Neural cell (in vitro differentiated cells): ENCODE results near the gene POFUT1.

ENCODE experiments used
- EP300 ChIP-seq: fragments of 450-650 bp; conservative IDR thresholded peaks from 2 replicates; pipeline ENCODE4 v1.6.1; 2014; ENCODE audit warnings: antibody characterized with exemption, mild to moderate bottlenecking, moderate library complexity; ENCODE audit not compliant: poor library complexity, severe bottlenecking
- EZH2 ChIP-seq: fragments of 200-600, 300-800 bp; shearing (Covaris generic), sonication (generic); IDR thresholded peaks from 2 replicates; pipeline ENCODE4 v1.6.1; 2014; ENCODE audit warnings: antibody characterized with exemption, low read length, borderline replicate concordance, mild to moderate bottlenecking; ENCODE audit not compliant: insufficient read depth, poor library complexity, severe bottlenecking
- MXI1 ChIP-seq: fragments of 450-650 bp; conservative IDR thresholded peaks from 2 replicates; pipeline ENCODE4 v1.6.1; 2014; ENCODE audit warnings: antibody characterized with exemption, mild to moderate bottlenecking; ENCODE audit not compliant: poor library complexity, severe bottlenecking
- POLR2AphosphoS5 ChIP-seq: IDR thresholded peaks from 2 replicates; pipeline ENCODE4 v1.6.1; 2012
- RAD21 ChIP-seq: fragments of 450-650 bp; conservative IDR thresholded peaks from 2 replicates; pipeline ENCODE4 v1.6.1; 2014; ENCODE audit warnings: antibody characterized with exemption, mild to moderate bottlenecking, moderate library complexity
- SMC3 ChIP-seq: fragments of 450-650 bp; conservative IDR thresholded peaks from 2 replicates; pipeline ENCODE4 v1.6.1; 2014; ENCODE audit warnings: antibody characterized with exemption, mild to moderate bottlenecking, moderate library complexity; ENCODE audit not compliant: poor library complexity
- TAF1 ChIP-seq: IDR thresholded peaks from 2 replicates; pipeline ENCODE4 v1.6.1; 2012; ENCODE audit warnings: low read depth
- TF ChIP-seq, protein P1 (sequence below): fragments of 450-650 bp; IDR thresholded peaks from 2 replicates; pipeline ENCODE4 v1.5.1; 2014; ENCODE audit warnings: antibody characterized with exemption, mild to moderate bottlenecking, moderate library complexity; ENCODE audit not compliant: poor library complexity, severe bottlenecking
- TF ChIP-seq, protein P2 (sequence below): IDR thresholded peaks from 2 replicates; pipeline ENCODE4 v1.6.1; 2012; ENCODE audit warnings: borderline replicate concordance

DNA sequence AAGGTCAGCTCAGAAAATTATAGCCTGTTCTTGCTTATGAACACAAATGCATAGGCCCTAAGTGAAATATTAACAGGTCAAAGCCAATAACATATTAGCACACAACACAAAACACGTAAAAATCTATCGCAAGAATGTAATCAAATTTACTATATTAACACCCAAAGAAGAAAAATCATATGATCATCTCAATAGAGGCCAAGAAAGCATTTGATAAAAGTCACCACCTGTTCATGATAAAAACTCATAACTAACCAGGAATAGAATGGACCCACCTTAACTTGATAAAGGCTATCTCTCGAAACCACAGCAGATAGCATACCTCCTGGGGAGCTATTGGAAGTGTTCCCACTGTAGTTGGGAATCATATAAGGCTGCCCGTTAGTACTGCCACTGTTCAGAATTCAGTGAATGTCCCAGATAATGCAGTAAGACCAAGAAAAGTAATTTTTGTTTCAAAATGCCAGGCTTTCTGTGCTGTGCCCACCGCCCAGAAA lies 21.6 kb downstream of the POFUT1 start:
- TF ChIP-seq, protein P1, sequence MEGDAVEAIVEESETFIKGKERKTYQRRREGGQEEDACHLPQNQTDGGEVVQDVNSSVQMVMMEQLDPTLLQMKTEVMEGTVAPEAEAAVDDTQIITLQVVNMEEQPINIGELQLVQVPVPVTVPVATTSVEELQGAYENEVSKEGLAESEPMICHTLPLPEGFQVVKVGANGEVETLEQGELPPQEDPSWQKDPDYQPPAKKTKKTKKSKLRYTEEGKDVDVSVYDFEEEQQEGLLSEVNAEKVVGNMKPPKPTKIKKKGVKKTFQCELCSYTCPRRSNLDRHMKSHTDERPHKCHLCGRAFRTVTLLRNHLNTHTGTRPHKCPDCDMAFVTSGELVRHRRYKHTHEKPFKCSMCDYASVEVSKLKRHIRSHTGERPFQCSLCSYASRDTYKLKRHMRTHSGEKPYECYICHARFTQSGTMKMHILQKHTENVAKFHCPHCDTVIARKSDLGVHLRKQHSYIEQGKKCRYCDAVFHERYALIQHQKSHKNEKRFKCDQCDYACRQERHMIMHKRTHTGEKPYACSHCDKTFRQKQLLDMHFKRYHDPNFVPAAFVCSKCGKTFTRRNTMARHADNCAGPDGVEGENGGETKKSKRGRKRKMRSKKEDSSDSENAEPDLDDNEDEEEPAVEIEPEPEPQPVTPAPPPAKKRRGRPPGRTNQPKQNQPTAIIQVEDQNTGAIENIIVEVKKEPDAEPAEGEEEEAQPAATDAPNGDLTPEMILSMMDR: no peak
- TF ChIP-seq EP300 (no peak), TAF1 (no peak), RAD21 (no peak), EZH2 (no peak), POLR2AphosphoS5 (no peak), MXI1 (no peak), SMC3 (no peak)
- TF ChIP-seq, protein P2, sequence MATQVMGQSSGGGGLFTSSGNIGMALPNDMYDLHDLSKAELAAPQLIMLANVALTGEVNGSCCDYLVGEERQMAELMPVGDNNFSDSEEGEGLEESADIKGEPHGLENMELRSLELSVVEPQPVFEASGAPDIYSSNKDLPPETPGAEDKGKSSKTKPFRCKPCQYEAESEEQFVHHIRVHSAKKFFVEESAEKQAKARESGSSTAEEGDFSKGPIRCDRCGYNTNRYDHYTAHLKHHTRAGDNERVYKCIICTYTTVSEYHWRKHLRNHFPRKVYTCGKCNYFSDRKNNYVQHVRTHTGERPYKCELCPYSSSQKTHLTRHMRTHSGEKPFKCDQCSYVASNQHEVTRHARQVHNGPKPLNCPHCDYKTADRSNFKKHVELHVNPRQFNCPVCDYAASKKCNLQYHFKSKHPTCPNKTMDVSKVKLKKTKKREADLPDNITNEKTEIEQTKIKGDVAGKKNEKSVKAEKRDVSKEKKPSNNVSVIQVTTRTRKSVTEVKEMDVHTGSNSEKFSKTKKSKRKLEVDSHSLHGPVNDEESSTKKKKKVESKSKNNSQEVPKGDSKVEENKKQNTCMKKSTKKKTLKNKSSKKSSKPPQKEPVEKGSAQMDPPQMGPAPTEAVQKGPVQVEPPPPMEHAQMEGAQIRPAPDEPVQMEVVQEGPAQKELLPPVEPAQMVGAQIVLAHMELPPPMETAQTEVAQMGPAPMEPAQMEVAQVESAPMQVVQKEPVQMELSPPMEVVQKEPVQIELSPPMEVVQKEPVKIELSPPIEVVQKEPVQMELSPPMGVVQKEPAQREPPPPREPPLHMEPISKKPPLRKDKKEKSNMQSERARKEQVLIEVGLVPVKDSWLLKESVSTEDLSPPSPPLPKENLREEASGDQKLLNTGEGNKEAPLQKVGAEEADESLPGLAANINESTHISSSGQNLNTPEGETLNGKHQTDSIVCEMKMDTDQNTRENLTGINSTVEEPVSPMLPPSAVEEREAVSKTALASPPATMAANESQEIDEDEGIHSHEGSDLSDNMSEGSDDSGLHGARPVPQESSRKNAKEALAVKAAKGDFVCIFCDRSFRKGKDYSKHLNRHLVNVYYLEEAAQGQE: no peak
